RKO (cell line): ENCODE data around the gene GCAT.

Experiments
- DNase-seq: peaks from one replicate; pipeline ENCODE4 v3.0.0-alpha.2; 2016; ENCODE audit warnings: low spot score

GCAT gene

DNA sequence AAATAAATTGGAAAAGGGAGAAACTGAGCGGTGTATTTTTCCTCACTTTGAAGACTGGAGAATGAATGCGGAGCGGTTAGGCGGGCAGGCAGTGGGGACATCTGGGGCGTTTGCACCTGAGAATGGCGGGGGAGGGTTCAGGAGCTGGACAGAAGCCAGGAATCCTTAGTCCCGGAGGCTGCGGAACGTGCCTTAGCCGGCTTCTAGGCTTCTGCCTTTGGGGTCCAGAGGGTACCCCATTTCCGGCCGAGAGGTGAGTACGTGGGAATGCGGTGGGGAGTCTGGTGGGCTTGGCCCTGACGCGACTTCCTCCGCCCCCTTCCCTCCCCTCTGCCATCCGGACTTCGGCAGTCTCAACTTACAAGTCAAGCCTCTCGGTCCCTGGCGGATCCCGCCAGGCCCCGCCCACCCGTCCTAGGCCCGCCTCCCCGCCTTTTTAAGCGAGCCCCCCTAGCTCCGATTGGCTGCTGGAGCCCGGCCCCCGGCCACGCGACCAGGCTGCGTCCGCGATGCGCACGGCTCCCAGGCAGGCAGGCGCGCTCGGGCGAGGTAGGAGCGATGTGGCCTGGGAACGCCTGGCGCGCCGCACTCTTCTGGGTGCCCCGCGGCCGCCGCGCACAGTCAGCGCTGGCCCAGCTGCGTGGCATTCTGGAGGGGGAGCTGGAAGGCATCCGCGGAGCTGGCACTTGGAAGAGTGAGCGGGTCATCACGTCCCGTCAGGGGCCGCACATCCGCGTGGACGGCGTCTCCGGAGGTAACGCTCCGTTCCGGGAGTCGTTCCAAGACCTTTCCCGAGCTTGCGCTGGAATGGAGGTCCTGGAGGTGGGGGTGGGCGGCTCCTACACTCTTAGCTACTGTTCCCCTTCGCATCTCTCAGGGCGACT is at the start of gene GCAT:
Gene GCAT (plus strand): TSS at position 525 of the 884 bp plus-strand sequence. CDS start 34 bp downstream, at position 559.
- DNase-seq, result peak; percentile 97

DNA sequence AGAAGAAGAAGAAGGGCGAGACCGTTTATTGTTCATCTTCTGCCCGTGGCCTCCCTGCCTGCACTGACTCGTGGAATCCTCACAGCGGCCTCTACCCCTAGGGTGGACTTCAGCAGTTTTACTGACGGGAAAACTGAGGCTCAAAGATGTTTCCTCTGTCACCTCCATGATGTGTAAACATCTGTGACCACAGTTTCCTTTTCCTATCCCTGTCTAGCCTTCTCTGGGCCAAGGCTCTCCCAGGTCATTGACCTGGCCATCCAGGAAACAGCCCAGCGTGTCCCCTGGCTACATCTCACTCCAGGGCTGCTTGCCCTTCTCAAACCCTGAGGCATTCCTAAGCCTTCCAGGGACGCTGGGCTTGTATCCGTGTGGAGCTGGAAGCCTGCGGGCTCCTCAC is 49.0 kb upstream of the GCAT start:
- DNase-seq, result no peak

DNA sequence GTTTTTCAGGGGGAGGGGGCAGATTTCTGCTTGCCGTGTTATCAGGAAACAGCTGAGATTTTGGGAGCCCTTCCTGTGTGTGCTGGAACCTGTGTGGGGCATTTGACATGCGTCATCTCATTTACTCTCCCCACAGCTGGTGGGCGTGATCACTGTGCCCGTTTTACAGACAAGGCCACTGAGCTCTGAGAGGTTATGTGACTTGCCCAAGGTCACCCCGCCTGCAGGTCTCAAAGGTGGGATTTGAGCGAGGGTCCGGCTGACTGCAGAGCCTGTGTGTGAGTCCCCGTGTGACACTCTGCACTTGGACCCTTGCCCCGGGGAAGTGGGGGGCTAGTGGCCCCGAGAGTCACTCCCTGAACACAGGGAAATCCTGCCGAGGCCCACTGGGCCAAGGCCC is 48.5 kb upstream of the GCAT start:
- DNase-seq, result no peak

DNA sequence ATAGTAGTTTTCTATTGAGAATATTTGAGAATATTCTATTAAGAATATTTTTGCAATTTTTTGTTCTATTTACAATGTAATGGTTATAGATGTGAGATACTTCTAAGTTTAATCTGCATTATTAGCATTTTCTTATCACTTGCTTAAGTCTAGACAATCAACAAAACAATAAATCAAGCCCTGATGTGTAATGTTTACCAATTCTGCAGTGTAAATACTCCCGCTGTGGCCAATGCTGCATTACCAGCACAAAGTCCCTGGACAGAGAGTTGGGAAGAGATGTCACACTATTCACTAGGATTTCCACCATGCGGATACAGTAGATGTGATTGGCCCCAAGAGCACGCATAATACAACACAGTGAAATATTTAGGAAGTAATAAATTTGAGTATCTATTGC is 47.6 kb upstream of the GCAT start:
- no peak for DNase-seq

DNA sequence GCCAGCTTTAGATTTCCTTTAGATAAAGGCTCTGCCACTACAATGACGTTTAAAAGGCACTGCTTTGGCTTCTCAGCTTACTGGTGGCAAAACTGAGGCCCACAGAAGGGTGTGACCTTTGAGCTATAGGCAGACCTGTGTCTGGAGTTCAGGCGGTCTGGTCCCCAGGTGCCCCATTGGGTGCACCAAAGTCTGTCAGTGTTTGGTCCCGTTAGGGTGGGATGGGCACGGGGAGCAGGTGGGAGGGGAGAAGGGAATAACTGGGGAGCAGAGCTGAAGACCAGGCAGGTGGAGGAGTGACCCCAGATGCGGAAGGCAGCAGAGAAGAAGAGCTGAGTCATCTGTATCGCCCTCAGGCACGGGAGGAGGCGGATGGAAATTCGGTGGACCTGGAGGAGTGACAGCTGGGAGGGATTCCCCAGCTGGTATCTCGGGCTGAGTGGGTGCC is 45.3 kb upstream of the GCAT start:
- DNase-seq, result no peak

DNA sequence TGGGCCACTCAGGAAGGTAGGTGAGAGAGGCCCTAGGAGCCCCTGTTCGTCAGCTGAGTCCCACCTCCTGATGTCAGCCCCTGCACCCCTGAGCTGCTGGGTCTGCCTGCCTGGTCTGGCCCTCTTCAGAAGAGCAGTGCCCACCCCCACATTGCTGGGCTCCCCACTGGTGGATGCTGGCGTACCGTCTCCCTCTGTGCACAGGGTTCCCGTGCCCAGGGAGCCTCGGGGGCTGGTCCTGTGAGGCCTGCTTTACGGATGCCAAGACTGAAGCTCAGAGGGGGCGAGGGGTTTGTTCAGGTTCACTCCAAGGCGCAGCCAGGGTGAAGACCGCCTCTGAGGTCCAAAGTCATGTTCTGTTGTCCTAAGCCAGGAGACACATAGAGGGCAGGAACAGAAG is 44.7 kb upstream of the GCAT start:
- DNase-seq, result no peak

DNA sequence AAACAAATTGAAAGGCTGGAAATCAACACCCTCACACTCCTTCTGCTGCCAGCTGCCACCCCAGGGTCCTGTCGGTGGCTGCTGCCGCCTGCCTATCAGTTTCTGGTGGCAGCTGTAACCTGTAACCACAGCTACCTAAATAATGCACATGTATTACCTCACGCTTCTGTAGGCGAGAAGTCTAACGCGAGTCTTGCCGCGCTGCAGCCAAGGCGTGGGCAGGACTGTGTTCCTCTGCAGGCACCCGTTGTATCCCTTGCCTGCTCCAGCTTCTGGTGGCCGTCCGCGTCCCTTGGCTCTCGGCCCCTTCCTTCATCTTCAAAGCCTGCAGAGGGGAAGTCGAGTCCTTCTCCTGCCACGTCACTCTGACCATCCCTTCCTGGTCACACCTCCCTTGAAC is 44.1 kb upstream of the GCAT start:
- no peak for DNase-seq

DNA sequence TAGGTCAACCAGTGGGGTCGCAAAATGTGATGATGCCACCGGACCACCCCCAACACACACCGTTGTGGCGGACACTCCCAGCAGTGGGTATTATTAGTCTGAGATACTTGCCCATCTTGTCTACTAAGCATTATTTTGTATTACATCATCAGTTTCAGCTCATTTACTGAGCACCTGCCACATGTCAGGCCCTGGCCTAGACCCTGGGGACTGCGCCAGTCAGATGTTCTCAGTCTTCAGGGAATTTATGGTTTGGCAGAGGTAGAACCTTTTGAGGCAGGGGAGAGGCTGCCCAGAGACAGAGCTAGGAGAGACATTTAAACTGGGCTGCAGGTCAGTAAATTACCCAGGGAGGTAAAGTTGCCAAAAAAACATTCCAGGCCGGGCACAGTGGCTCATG is 43.1 kb upstream of the GCAT start:
- DNase-seq, result no peak

DNA sequence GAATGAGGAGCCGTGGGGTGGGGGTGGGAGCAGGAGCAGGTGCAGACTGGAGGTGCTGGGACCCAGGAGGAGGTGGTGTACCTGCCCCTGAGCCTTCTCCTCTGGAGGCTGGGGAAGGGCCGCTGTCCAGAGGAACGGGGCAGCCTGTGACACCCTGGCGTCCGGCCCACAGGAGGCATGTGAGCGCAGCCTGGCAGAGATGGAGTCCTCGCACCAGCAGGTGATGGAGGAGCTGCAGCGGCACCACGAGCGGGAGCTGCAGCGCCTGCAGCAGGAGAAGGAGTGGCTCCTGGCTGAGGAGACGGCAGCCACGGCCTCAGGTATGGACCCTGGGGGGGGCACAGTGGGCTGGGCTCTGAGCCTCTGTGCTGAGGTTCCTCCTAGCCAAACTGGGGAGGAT is 42.2 kb upstream of the GCAT start:
- no peak for DNase-seq

DNA sequence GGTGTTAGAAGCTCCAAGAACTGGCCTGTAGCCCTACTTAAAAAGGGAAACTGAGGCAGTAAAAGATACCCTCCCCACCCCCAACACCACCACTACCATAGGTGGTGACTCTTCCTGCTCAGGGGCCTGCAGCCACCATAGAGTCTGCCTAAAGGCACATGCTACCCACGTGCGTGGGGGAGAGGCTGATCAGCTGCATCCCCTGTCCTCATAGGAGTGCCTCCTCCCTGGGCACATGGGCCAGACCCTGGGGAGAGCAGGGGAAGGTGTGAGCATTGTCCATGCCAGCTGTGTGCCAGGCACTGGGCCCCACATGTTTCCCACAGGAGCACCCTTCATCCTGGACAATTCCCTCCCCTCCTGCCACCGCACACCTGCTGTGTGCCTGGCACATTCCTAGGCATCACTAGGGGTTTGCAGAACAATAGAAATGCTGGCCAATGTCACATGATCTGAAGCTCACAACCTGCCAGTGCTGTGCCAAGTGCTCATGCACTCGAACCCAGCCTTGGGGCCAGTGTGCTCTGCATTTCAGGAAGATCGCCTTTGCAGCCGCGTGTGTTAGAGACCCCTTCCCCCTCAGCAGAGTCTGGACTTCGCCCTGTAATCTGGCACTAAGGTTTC is 41.7 kb upstream of the GCAT start:
- no peak for DNase-seq

DNA sequence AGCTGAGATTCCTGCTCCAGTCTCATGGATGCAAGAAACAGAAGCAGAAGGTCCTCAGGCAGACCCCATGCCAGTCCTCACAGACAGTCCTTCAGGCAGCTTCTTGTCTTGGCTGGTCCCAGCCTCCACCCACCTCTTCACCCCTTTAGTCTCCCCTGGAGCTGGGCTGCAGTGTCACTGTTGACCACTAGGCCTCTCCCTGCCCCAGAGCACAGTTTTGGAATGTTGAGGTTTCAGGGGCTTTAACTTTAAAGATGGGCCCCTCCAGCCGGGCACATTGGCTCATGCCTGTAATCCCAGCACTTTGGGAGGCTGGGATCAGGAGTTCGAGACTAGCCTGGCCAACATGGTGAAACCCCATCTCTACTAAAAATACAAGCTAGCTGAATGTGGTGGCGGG is 39.5 kb upstream of the GCAT start:
- DNase-seq, result no peak

DNA sequence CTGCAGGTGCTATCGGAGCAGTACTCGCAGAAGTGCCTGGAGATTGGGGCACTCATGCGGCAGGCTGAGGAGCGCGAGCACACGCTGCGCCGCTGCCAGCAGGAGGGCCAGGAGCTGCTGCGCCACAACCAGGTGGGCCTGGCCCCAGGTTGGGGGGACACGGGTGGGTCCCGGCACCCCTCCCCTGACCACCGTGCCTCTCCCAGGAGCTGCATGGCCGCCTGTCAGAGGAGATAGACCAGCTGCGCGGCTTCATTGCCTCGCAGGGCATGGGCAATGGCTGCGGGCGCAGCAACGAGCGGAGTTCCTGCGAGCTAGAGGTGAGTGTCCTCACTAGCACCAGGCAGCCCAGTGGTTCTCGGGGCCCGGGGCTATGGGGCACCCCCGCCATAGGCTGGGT is 38.7 kb upstream of the GCAT start:
- DNase-seq, result no peak

DNA sequence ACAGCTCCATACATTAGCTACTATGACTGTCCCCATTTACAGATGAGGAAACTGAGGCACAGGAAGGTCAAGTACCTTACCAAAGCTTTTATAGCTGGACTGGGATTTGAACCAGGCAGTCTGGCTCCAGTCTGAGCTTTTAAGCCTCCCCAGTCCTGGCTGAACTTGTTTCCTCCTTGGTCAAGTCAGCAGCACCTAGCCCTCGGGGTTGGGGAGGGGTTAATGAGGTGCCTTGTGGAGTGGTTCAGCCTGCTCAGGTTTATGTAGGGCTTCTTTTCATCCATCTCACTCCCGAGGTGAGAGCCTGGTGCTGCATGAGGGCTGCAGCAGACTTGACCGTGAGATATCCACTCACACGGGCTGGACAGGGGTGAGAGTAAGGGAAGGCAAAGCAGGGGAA is 36.7 kb upstream of the GCAT start:
- DNase-seq, result no peak

DNA sequence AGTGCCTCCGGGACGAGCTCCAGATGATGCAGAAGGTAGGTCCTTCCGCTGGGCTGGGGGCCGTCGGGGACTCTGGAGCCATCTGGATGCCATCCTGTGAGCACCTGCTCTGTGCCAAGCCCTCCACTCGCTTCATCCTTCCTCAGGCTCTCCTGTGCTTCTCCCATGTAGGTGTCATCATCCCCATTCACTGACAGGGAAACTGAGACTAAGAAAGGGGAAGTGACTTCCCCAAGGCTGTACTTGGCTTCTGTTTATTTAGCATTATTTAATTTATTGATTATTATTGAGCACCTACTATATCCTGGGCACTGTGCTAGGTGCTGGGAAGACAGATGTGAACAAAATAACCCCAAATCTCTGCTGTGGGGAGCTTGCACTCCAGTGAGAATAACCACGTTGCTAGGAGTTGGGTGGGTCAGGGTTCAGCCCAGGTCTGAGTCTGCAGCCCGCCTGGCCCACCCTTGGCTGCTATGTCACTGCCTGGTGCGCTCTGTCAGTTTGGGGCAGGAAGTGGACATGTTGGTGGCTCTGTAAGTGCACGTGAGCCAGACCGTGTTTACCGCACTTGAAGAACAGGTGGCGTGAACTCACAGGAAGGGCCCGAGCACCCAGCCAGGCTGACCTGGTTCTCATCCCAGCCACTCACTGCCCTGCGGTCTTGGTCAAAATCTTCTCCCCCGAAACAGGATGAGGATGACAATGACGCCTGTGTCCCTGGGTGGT is 35.9 kb upstream of the GCAT start:
- DNase-seq, result no peak

DNA sequence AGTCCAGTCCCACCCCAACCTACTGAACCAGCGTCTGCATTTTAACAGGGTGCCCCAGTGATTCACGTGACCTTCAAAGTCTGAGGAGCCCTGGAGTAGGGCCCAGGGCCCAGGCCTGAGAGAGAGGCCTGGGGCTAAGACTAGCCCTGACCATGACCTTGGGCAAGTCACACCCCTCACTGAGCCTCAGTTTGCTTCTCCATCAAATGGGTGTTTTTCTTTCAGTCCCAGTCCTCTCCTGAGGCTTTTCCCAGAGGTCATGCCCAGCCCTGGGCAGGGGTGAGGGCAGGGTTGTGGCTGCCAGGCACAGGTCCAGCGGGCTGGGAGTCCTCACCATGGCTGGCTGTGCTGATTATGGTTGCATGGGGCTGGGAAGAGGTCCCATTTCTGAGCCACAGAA is 33.0 kb upstream of the GCAT start:
- DNase-seq, result no peak

DNA sequence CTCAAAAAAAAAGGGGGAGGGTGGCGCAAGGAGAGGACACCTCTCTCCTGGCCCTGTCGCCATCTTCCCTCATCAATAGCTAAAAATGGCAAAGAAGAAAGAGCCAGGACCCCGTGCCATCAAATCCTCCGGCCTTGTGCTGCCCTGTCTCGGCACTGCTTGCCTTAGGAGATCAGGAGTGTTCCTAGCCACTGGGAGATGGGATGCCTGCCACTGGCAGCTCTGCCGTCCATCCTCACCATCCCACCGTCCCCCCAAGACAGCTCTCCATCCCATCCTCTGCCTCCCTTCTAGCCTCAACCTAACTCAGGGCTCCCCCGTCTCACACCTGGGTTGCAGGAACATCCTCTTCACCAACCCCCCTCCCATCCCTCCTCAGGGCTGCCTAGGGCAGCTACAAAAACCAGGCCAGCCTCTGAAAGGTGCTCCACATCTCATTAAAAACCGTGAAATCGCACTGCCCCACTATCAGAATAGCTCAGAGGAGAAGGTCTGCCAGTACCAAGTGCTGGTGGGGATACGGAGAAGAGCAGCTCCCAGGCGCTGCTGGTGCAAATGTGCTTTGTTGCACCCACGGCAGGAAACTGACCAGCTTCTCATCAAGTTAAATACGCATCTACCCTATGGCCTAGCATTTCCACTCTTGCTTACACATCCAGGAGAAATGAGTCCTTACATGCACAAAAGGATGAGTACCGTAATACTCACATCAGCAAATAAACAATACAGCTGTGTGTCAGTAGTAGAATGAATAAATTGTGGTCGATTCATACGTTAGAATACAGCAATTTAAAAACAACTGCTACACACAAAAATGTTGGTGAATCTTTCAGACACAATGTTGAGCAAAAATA is 31.7 kb upstream of the GCAT start:
- DNase-seq, result peak; percentile 37

DNA sequence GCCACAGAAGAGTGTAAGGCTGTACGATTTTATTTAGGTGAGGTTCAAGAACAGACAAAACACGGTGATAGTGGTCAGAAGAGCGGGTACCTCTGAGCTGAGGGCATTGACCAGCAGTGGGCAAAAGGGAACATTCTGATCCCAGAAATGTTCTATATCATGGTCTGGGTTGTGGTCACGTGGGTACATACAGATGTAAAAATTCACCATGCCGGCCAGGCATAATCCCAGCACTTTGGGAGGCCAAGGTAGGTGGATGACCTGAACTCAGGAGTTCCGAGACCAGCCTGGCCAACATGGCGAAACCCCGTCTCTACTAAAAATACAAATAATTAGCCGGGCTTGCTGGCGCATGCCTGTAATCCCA is 31.1 kb upstream of the GCAT start:
- DNase-seq, result no peak

DNA sequence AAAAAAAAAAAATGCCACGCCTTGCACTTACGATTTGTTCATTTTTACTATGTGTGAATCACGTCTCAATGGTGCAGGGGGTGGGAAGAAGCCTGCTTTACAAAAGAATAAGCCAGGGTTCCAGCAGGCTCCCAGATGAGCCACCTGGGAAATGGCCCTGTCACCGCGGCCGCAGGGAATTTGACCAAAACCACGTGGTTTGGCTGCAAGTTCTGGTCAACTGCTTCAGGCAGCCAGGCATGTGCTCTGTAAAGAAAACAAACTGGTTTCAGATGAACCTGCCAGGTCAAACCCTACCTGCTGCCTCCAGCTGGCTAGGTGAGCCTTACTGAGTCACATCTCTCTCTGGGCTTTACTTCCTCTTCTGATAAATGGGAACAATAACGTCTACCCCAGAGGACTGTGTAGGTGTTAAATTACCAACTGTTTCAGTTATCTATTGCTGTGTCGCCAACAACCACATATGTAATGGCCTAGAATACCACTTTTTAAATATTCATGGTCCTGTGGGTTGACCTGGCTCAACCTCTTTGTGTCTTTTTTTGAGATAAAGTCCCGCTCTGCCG is 30.5 kb upstream of the GCAT start:
- no peak for DNase-seq

DNA sequence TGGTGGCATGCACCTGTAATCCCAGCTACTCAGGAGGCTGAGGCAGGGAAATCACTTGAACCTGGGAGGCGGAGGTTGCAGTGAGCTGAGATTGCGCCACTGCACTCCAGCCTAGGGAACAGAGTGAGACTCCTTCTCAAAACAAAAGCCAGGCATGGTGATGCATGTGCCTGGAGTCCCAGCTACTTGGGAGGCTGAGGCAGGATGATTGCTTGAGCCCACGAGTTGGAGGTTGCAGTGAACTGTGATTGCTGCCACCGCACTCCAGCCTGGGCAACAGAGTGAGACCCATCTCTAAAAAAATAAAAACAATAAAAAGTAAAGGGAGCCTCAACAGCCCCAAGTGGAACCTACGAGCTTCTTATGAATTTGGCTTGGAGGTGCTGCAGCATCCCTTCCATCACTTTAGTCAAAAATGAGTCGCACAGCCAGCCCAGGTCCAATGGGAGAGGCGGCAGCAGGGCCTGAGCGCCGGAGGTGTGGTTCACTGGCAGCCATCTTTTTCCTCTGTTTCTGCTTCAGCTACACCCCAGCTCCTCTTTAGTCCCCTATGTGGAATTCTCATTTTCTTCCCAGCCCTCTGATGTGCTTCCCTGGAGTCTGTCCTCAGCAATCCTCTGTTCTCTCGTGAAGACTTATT is 29.2 kb upstream of the GCAT start:
- DNase-seq, result no peak

DNA sequence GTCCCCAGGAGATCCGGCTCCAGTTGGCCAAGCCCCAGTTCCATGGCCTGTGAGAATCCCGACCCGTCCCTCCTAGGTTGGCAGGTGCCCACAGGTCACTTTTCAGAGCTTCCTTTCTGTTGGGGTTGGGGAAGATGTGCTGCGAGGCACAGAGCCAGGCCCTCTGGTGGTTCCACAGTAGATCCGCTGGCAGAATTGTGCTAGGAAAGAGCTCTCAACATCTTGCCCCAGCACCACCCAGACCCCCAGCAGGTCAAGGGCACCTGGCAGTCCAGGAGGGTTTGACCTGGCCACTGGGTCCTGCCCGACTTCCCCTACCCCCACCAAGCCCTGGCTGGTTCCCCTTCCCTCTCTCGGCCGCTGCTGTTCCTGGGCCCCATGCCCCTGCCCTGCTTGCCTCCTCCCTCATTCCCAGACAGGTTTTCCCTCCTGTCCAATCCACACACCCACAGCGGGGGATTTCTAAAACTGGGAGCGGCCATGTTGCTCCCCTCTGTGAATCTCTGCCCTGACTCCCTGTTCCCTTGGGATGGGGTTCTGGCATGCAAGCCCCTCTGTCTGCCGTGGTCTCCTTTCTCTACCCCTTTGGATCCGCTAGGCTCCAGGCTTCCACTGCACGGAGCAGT is 26.2 kb upstream of the GCAT start:
- DNase-seq, result no peak
